DOHH2 (cell line): ENCODE measurements around the gene CIAO2B.

Experiments
- CTCF ChIP-seq: fragments of 200-600 bp; sonication (generic); IDR thresholded peaks from one replicate; pipeline ENCODE4 v1.5.1; 2014; ENCODE audit warnings: antibody characterized with exemption, mild to moderate bottlenecking, low read depth, low read length; ENCODE audit not compliant: poor library complexity, severe bottlenecking
- EZH2phosphoT487 ChIP-seq: fragments of 200-600 bp; sonication (generic); IDR thresholded peaks from 2 replicates; pipeline ENCODE4 v1.6.1; 2017; ENCODE audit warnings: borderline replicate concordance, mild to moderate bottlenecking, antibody characterized with exemption, low read length, moderate library complexity, mixed read lengths

GRCh38 chr16:66908762-66909559 lies 25.2 kb downstream of the CIAO2B start:
- TF ChIP-seq CTCF = no peak
- no peak for TF ChIP-seq EZH2phosphoT487
